Right cardiac atrium (tissue), 5 donors: ENCODE results near the gene STMN3. TPM values are rescaled to one million over a fixed set of nuclear protein-coding genes. Genes with fewer than 3 reads are reported as not detected.

ENCODE experiments used
- ATAC-seq, 2 donors: fragments of 200-7000 bp; cut with Tn5 transposase; one replicate each; pipeline versions ENCODE4 v1.8.0 to v1.9.1; 2020; ENCODE audit warnings: moderate library complexity in 2 of 2, mild to moderate bottlenecking in 1 of 2
- DNase-seq, 3 donors: peaks; one replicate each; pipeline ENCODE4 v3.0.0-alpha.2; 2020
- H3K27ac ChIP-seq: one replicate; pipeline ENCODE4 v1.5.1; 2013; ENCODE audit warnings: mild to moderate bottlenecking, low read length, control low read depth, moderate library complexity
- H3K27me3 ChIP-seq: one replicate; pipeline ENCODE4 v1.6.1; 2013; ENCODE audit not compliant: control insufficient read depth, insufficient read depth
- H3K4me1 ChIP-seq: one replicate; pipeline ENCODE4 v1.6.1; 2013; ENCODE audit warnings: low read length; ENCODE audit not compliant: control insufficient read depth, insufficient read depth
- H3K4me3 ChIP-seq: one replicate; pipeline ENCODE4 v1.5.1; 2013; ENCODE audit warnings: low read length, control low read depth
- H3K9me3 ChIP-seq: one replicate; pipeline ENCODE4 v1.6.1; 2013; ENCODE audit warnings: low read length; ENCODE audit not compliant: control insufficient read depth
- WGBS: extraction: QIAGEN DNeasy Blood & Tissue Kit; methylation state at CpG from one replicate; pipeline ENCODE4 v1.1.7; 2013; 5-methylcytosine and 5-hydroxymethylcytosine counted together
- intact Hi-C, 4 donors: fragments of 100-400 bp; cut with DNase I; formaldehyde crosslinking; loops; one replicate each; pipeline versions ENCODE4 v1.11.0 to v1.14.0; 2022 to 2023
- polyA plus RNA-seq: library from polyadenylated mRNA; stranded (reverse); fragments of 200-250 nt; gene quantifications from one replicate; pipeline ENCODE4 v1.2.3, GENCODE V29; 2013
- total RNA-seq, 4 donors: library from RNA; stranded (reverse); fragmentation: NEBNext Ultra II Directional; extraction: Animal tissue kit (Norgen Biotek cat#: 25700); gene quantifications; one replicate each; pipeline ENCODE4 v1.2.1, GENCODE V29; 2021
- donor health status: healthy with polysubstance abuse.
- donor health status: DM: no; HTN: yes; CAD: no.
- donor health status: DM: no; HTN: no; CAD: no.
- donor health status: DM: no; HTN: yes; CAD: no; lungs with severe emphysema.
- donor health status: DM: yes; HTN: yes; CAD: no.

Gene STMN3
- total and polyA plus RNA-seq, 5 donors = 4.0 to 9.3 (median 6.2) TPM

GRCh38 chr20:63590218-63591146 is 62.7 kb downstream of the STMN3 start:
- ATAC-seq = no peak

More at GRCh38 chr20:63590218-63591146, 62.7 kb downstream of the STMN3 start:
- Histone ChIP-seq H3K9me3 (no peaks in the 10 kb centered on the region), H3K27ac (no peak overlapping the region), H3K4me3 (no peak overlapping the region), H3K4me1 (peaks cover 4% of the 10 kb centered on the region), H3K27me3 (no peaks in the 10 kb centered on the region)
- intact Hi-C loops = no loop called here
- WGBS = 95% methylated on average over 52 of the region's 52 CpGs
- DNase-seq = no peak

Other genes starting within 250 kb of the STMN3 start
- 1 to 10 TPM in 2 of 4 donors, not detected in 2; 1.1 to 2.3 TPM for gene KCNQ2, start 180.8 kb downstream of the STMN3 start, total RNA-seq
- gene KCNQ2, start 180.8 kb downstream of the STMN3 start, polyA plus RNA-seq = under 0.01 TPM
- 1,000 to 10,000 TPM in 1 of 4 donors, 100 to 1,000 TPM in 3; 701 to 1,033 (median 894) TPM for gene EEF1A2, start 154.3 kb downstream of the STMN3 start, total RNA-seq
- gene EEF1A2, start 154.3 kb downstream of the STMN3 start, polyA plus RNA-seq = 952 TPM
- 100 to 1,000 TPM; 143 to 244 (median 223) TPM for gene PPDPF, start 132.7 kb downstream of the STMN3 start, total RNA-seq
- 276 TPM for gene PPDPF, start 132.7 kb downstream of the STMN3 start, polyA plus RNA-seq
- under 1 TPM in 2 of 4 donors, not detected in 2; 0.09 to 0.15 TPM for gene PTK6, start 116.0 kb downstream of the STMN3 start, total RNA-seq
- gene PTK6, start 116.0 kb downstream of the STMN3 start, polyA plus RNA-seq = 0.14 TPM
- gene SRMS, start 105.7 kb downstream of the STMN3 start, total RNA-seq = not detected
- gene SRMS, start 105.7 kb downstream of the STMN3 start, polyA plus RNA-seq = not detected
- gene FNDC11, start 99.3 kb downstream of the STMN3 start, total RNA-seq = under 1 TPM in 3 of 4 donors, not detected in 1; 0.09 to 0.20 (median 0.17) TPM
- 0.14 TPM for gene FNDC11, start 99.3 kb downstream of the STMN3 start, polyA plus RNA-seq
- 10 to 100 TPM; 15.6 to 29.5 (median 16.2) TPM for gene HELZ2, start 79.2 kb downstream of the STMN3 start, total RNA-seq
- 8.7 TPM for gene HELZ2, start 79.2 kb downstream of the STMN3 start, polyA plus RNA-seq
- gene GMEB2, start 26.3 kb downstream of the STMN3 start, total RNA-seq = 1 to 10 TPM; 7.0 to 7.7 (median 7.3) TPM
- gene GMEB2, start 26.3 kb downstream of the STMN3 start, polyA plus RNA-seq = 6.5 TPM
- gene RTEL1, start 4.9 kb upstream of the STMN3 start, total RNA-seq = 10 to 100 TPM; 12.3 to 14.8 (median 13.3) TPM
- 7.7 TPM for gene RTEL1, start 4.9 kb upstream of the STMN3 start, polyA plus RNA-seq
- gene TNFRSF6B, start 43.2 kb upstream of the STMN3 start, total RNA-seq = 1 to 10 TPM in 2 of 4 donors, under 1 TPM in 1, not detected in 1; 0.23 to 1.4 (median 1.1) TPM
- gene TNFRSF6B, start 43.2 kb upstream of the STMN3 start, polyA plus RNA-seq = 2.7 TPM
- gene ARFRP1, start 54.6 kb upstream of the STMN3 start, total RNA-seq = 10 to 100 TPM; 40.1 to 49.7 (median 44.3) TPM
- gene ARFRP1, start 54.6 kb upstream of the STMN3 start, polyA plus RNA-seq = 38.7 TPM
- gene ZGPAT, start 54.6 kb upstream of the STMN3 start, total RNA-seq = 10 to 100 TPM; 14.5 to 19.6 (median 16.8) TPM
- gene ZGPAT, start 54.6 kb upstream of the STMN3 start, polyA plus RNA-seq = 29.5 TPM
- gene LIME1, start 83.2 kb upstream of the STMN3 start, total RNA-seq = 1 to 10 TPM; 2.1 to 2.9 (median 2.7) TPM
- 2.7 TPM for gene LIME1, start 83.2 kb upstream of the STMN3 start, polyA plus RNA-seq
- gene SLC2A4RG, start 86.4 kb upstream of the STMN3 start, total RNA-seq = 10 to 100 TPM; 42.7 to 69.1 (median 50.1) TPM
- 39.2 TPM for gene SLC2A4RG, start 86.4 kb upstream of the STMN3 start, polyA plus RNA-seq
- gene ZBTB46, start 177.8 kb upstream of the STMN3 start, total RNA-seq = 10 to 100 TPM; 14.4 to 18.1 (median 16.3) TPM
- 6.7 TPM for gene ZBTB46, start 177.8 kb upstream of the STMN3 start, polyA plus RNA-seq
- gene ABHD16B, start 208.1 kb upstream of the STMN3 start, total RNA-seq = not detected
- 0.54 TPM for gene ABHD16B, start 208.1 kb upstream of the STMN3 start, polyA plus RNA-seq
- 10 to 100 TPM; 62.1 to 73.5 (median 63.6) TPM for gene TPD52L2, start 211.8 kb upstream of the STMN3 start, total RNA-seq
- 52.3 TPM for gene TPD52L2, start 211.8 kb upstream of the STMN3 start, polyA plus RNA-seq
- gene DNAJC5, start 241.7 kb upstream of the STMN3 start, total RNA-seq = 10 to 100 TPM; 43.1 to 51.0 (median 49.9) TPM
- gene DNAJC5, start 241.7 kb upstream of the STMN3 start, polyA plus RNA-seq = 32.2 TPM